ENCODE data around the gene TMEM138. TPM values are rescaled to one million over a fixed set of nuclear protein-coding genes. Genes with fewer than 3 reads are reported as not detected.
"Not testable (repeated sequence)": the region's sequence is repeated elsewhere in the genome, so short reads cannot be mapped to it uniquely, and the experiment has no call there.

TMEM138 gene
- total and polyA plus RNA-seq, 5 experiments from 2014 or later, result 44.8 to 77.5 (median 49.7) TPM

GRCh38 chr11:61370349-61371005 lies 8.3 kb downstream of the TMEM138 start:
- no peak overlapping the region for H3K4me3 Mint-ChIP-seq
- DNase-seq (no peak), ATAC-seq (peak in 1 of 2 donors; percentile 35)
- peak overlapping the region in 5 of 10 donors; percentile 6 to 77 (median 39) for H3K27ac Mint-ChIP-seq
- no peaks in the 10 kb centered on the region for H3K9me3 Mint-ChIP-seq
- POLR2A ChIA-PET, result interaction anchor here (3.7 kb wide), 1 partner anchor 8 kb away, joined by 12 read pairs; the partner anchor contains the start of genes CYB561A3 and TMEM138
- H3K4me1 Mint-ChIP-seq, result peaks cover 0 to 9% (median 5%) of the 10 kb centered on the region in 4 donors
- no peaks in the 10 kb centered on the region for H3K27me3 Mint-ChIP-seq
- peaks cover 0 to 62% (median 15%) of the 10 kb centered on the region in 3 donors for H3K36me3 Mint-ChIP-seq

GRCh38 chr11:61372659-61373420 lies 10.7 kb downstream of the TMEM138 start:
- Mint-ChIP-seq H3K9me3 (no peaks in the 10 kb centered on the region), H3K36me3 (peaks cover 0 to 52% (median 13%) of the 10 kb centered on the region in 3 donors), H3K4me3 (no peak overlapping the region), H3K27ac (peak overlapping the region in 3 of 10 donors; percentile 23 to 38 (median 37)), H3K4me1 (peaks cover 0 to 9% (median 5%) of the 10 kb centered on the region in 4 donors), H3K27me3 (no peaks in the 10 kb centered on the region)
- DNase-seq (no peak), ATAC-seq (no peak)
- POLR2A ChIA-PET, result interaction anchor here (3.7 kb wide), 1 partner anchor 11 kb away, joined by 12 read pairs; the partner anchor contains the start of genes CYB561A3 and TMEM138

- peaks cover 0 to 26% (median 8%) of the 10 kb centered on the region in 3 donors for H3K36me3 Mint-ChIP-seq
- DNase-seq, result no peak
- no peak overlapping the region for H3K27ac Mint-ChIP-seq
- no peaks in the 10 kb centered on the region for H3K9me3 Mint-ChIP-seq
- POLR2A ChIA-PET, result interaction anchor here (0.7 kb wide), 1 partner anchor 59 kb away, joined by 5 read pairs; no protein-coding TSS in a partner anchor
- ATAC-seq, result no peak
- no peaks in the 10 kb centered on the region for H3K4me1 Mint-ChIP-seq
- H3K4me3 Mint-ChIP-seq, result no peak overlapping the region
- H3K27me3 Mint-ChIP-seq, result no peaks in the 10 kb centered on the region
Measured at GRCh38 chr11:61375761-61376108, 13.6 kb downstream of the TMEM138 start.

- Mint-ChIP-seq H3K4me1 (no peaks in the 10 kb centered on the region), H3K27ac (peak overlapping the region in 2 of 10 donors; percentile 0 to 24), H3K36me3 (peaks cover 0 to 20% (median 8%) of the 10 kb centered on the region in 3 donors), H3K27me3 (no peaks in the 10 kb centered on the region), H3K4me3 (no peak overlapping the region), H3K9me3 (no peaks in the 10 kb centered on the region)
- POLR2A ChIA-PET, result no interaction called here
- no peak for DNase-seq
- ATAC-seq, result no peak
Measured at GRCh38 chr11:61377461-61378160, 15.4 kb downstream of the TMEM138 start.

GRCh38 chr11:61378713-61379313 lies 16.6 kb downstream of the TMEM138 start:
- H3K9me3 Mint-ChIP-seq, result no peaks in the 10 kb centered on the region
- H3K27ac Mint-ChIP-seq, result no peak overlapping the region
- H3K36me3 Mint-ChIP-seq, result peaks cover 0 to 17% (median 8%) of the 10 kb centered on the region in 3 donors
- DNase-seq (no peak), ATAC-seq (no peak)
- H3K27me3 Mint-ChIP-seq, result no peaks in the 10 kb centered on the region
- H3K4me1 Mint-ChIP-seq, result no peaks in the 10 kb centered on the region
- H3K4me3 Mint-ChIP-seq, result peak overlapping the region in 1 of 10 donors; percentile 14
- POLR2A ChIA-PET, result no interaction called here

- Mint-ChIP-seq H3K27ac (no peak overlapping the region), H3K9me3 (no peaks in the 10 kb centered on the region), H3K4me1 (peaks cover 0 to 9% (median 6%) of the 10 kb centered on the region in 4 donors), H3K27me3 (no peaks in the 10 kb centered on the region), H3K36me3 (peaks cover 0 to 8% (median 3%) of the 10 kb centered on the region in 3 donors), H3K4me3 (no peak overlapping the region)
- POLR2A ChIA-PET, result interaction anchor here (1.2 kb wide), 1 partner anchor 48 kb away, joined by 3 read pairs; no protein-coding TSS in a partner anchor
- ATAC-seq, result no peak
- no peak for DNase-seq
Measured at GRCh38 chr11:61380884-61381283, 18.7 kb downstream of the TMEM138 start.

- POLR2A ChIA-PET, result interaction anchor here (5.6 kb wide), 1 partner anchor 49 kb away, joined by 63 read pairs; the partner anchor contains the start of genes DDB1 and TKFC
- not testable (repeated sequence) for DNase-seq, ATAC-seq, H3K9me3 Mint-ChIP-seq, H3K27ac Mint-ChIP-seq, H3K27me3 Mint-ChIP-seq, H3K36me3 Mint-ChIP-seq, H3K4me1 Mint-ChIP-seq, H3K4me3 Mint-ChIP-seq
Measured at GRCh38 chr11:61383859-61384258, 21.7 kb downstream of the TMEM138 start.

- POLR2A ChIA-PET, result interaction anchor here (0.9 to 5.6 kb wide), 3 partner anchors 10 to 49 kb away, joined by 3 to 63 read pairs (median 21); partner anchors contain the start of genes CYB561A3, DDB1, TKFC and TMEM138
- H3K9me3 Mint-ChIP-seq, result no peaks in the 10 kb centered on the region
- no peak overlapping the region for H3K27ac Mint-ChIP-seq
- DNase-seq (no peak), ATAC-seq (no peak)
- H3K27me3 Mint-ChIP-seq, result no peaks in the 10 kb centered on the region
- H3K36me3 Mint-ChIP-seq, result no peaks in the 10 kb centered on the region
- no peak overlapping the region for H3K4me3 Mint-ChIP-seq
- peaks cover 0 to 9% (median 6%) of the 10 kb centered on the region in 4 donors for H3K4me1 Mint-ChIP-seq
Measured at GRCh38 chr11:61384271-61385242, 22.4 kb downstream of the TMEM138 start.

- peak overlapping the region in 3 of 10 donors; percentile 9 to 55 (median 48) for H3K27ac Mint-ChIP-seq
- POLR2A ChIA-PET, result interaction anchor here (3.2 to 4.2 kb wide), 2 partner anchors 40 to 55 kb away, joined by 22 to 62 read pairs; partner anchors contain the start of genes CPSF7, DDB1, SDHAF2 and TKFC
Measured at GRCh38 chr11:61390161-61390560, 28.0 kb downstream of the TMEM138 start.

GRCh38 chr11:61392981-61393595 lies 30.9 kb downstream of the TMEM138 start:
- DNase-seq (peak in 5 of 10 donors; percentile 10 to 43 (median 32)), ATAC-seq (peak; percentile 54 to 59)
- Mint-ChIP-seq H3K27me3 (no peaks in the 10 kb centered on the region), H3K27ac (peak overlapping the region; percentile 94 to 99 (median 98)), H3K4me1 (peaks cover 12 to 35% (median 26%) of the 10 kb centered on the region in 4 donors), H3K4me3 (peak overlapping the region; percentile 90 to 98 (median 96)), H3K9me3 (no peaks in the 10 kb centered on the region), H3K36me3 (peaks cover 0 to 42% (median 4%) of the 10 kb centered on the region in 3 donors)
- POLR2A ChIA-PET, result interaction anchor here (0.5 to 4.2 kb wide), 8 partner anchors 9 to 1439 kb away, joined by 3 to 62 read pairs (median 12); partner anchors contain the start of genes CPSF7, CYB561A3, DDB1 and SDHAF2

More at GRCh38 chr11:61390161-61390560, 28.0 kb downstream of the TMEM138 start:
- H3K27me3 Mint-ChIP-seq, result no peaks in the 10 kb centered on the region
- peaks cover 10 to 38% (median 32%) of the 10 kb centered on the region in 4 donors for H3K4me1 Mint-ChIP-seq
- peak overlapping the region in 1 of 10 donors; percentile 14 for H3K4me3 Mint-ChIP-seq
- DNase-seq, result no peak
- ATAC-seq, result no peak
- H3K36me3 Mint-ChIP-seq, result peaks cover 0 to 13% (median 4%) of the 10 kb centered on the region in 3 donors
- no peaks in the 10 kb centered on the region for H3K9me3 Mint-ChIP-seq
